ENCODE data around the gene POC5. TPM values are rescaled to one million over a fixed set of nuclear protein-coding genes. Genes with fewer than 3 reads are reported as not detected.
"Not testable (repeated sequence)": the region's sequence is repeated elsewhere in the genome, so short reads cannot be mapped to it uniquely, and the experiment has no call there.

The POC5 gene
- total and polyA plus RNA-seq, 2 experiments from 2014 or later = 4.6 to 19.2 TPM

GRCh38 chr5:75706016-75706415 lies 11.2 kb downstream of the POC5 start:
- 100% methylated on average over 1 of the region's 1 CpG for WGBS (ENCODE audit: low lambda C conversion rate, missing lambda C conversion rate)
- Histone ChIP-seq H3K27me3 (no peaks in the 10 kb centered on the region), H3K27ac (no peak overlapping the region), H3K4me1 (ENCODE audit: insufficient read depth) (no peaks in the 10 kb centered on the region), H2AFZ (no peak overlapping the region), H3K9me3 (ENCODE audit: low read depth) (no peaks in the 10 kb centered on the region), H3K36me3 (replicated peaks; ENCODE audit: insufficient read depth, low read depth) (no peaks in the 10 kb centered on the region), H3K4me2 (no peak overlapping the region), H3K4me3 (no peak overlapping the region), H3K79me2 (no peaks in the 10 kb centered on the region), H3K9me2 (replicated peaks; ENCODE audit: insufficient read depth) (no peaks in the 10 kb centered on the region), H4K20me1 (ENCODE audit: insufficient read depth, poor library complexity, severe bottlenecking) (no peaks in the 10 kb centered on the region)
- TF ChIP-seq EZH2 (IDR thresholded peaks at IDR 0.05; ENCODE audit: borderline replicate concordance) (no peak), CTCF (IDR thresholded peaks at IDR 0.05; ENCODE audit: poor library complexity) (no peak), EZH2phosphoT487 (IDR thresholded peaks at IDR 0.05; ENCODE audit: low read depth, severe bottlenecking, unreplicated experiment) (no peak)
- DNase-seq (ENCODE audit: low spot score) = no peak

- 100% methylated on average over 4 of the region's 4 CpGs for WGBS (ENCODE audit: low lambda C conversion rate, missing lambda C conversion rate)
- TF ChIP-seq CTCF (IDR thresholded peaks at IDR 0.05; ENCODE audit: poor library complexity) = no peak
- TF ChIP-seq EZH2 (IDR thresholded peaks at IDR 0.05; ENCODE audit: borderline replicate concordance) = no peak
- TF ChIP-seq EZH2phosphoT487 (IDR thresholded peaks at IDR 0.05; ENCODE audit: low read depth, severe bottlenecking, unreplicated experiment) = no peak
- Histone ChIP-seq H3K79me2 (no peaks in the 10 kb centered on the region), H3K36me3 (replicated peaks; ENCODE audit: insufficient read depth, low read depth) (no peaks in the 10 kb centered on the region), H3K27me3 (no peaks in the 10 kb centered on the region), H3K4me3 (no peak overlapping the region), H3K27ac (no peak overlapping the region), H4K20me1 (ENCODE audit: insufficient read depth, poor library complexity, severe bottlenecking) (no peaks in the 10 kb centered on the region), H3K4me1 (ENCODE audit: insufficient read depth) (no peaks in the 10 kb centered on the region), H2AFZ (no peak overlapping the region), H3K4me2 (no peak overlapping the region), H3K9me3 (ENCODE audit: low read depth) (no peaks in the 10 kb centered on the region), H3K9me2 (replicated peaks; ENCODE audit: insufficient read depth) (no peaks in the 10 kb centered on the region)
- no peak for DNase-seq (ENCODE audit: low spot score)
Measured at GRCh38 chr5:75701856-75702255, 15.4 kb downstream of the POC5 start.

- not testable (repeated sequence) for H3K4me2 ChIP-seq; H3K79me2 ChIP-seq; H3K9me3 ChIP-seq (ENCODE audit: low read depth); H3K27me3 ChIP-seq; H3K4me1 ChIP-seq (ENCODE audit: insufficient read depth); H3K4me3 ChIP-seq; H4K20me1 ChIP-seq (ENCODE audit: insufficient read depth, poor library complexity, severe bottlenecking); DNase-seq (ENCODE audit: low spot score); H2AFZ ChIP-seq; H3K36me3 ChIP-seq (replicated peaks; ENCODE audit: insufficient read depth, low read depth); H3K27ac ChIP-seq; H3K9me2 ChIP-seq (replicated peaks; ENCODE audit: insufficient read depth)
- WGBS (ENCODE audit: low lambda C conversion rate, missing lambda C conversion rate) = 89% methylated on average over 17 of the region's 22 CpGs
Measured at GRCh38 chr5:75695472-75696351, 21.5 kb downstream of the POC5 start.

GRCh38 chr5:75694781-75695180 lies 22.5 kb downstream of the POC5 start:
- Histone ChIP-seq H4K20me1 (ENCODE audit: insufficient read depth, poor library complexity, severe bottlenecking) (no peaks in the 10 kb centered on the region), H3K4me3 (no peak overlapping the region), H3K36me3 (replicated peaks; ENCODE audit: insufficient read depth, low read depth) (no peaks in the 10 kb centered on the region), H3K9me2 (replicated peaks; ENCODE audit: insufficient read depth) (no peaks in the 10 kb centered on the region), H3K79me2 (no peaks in the 10 kb centered on the region), H3K9me3 (ENCODE audit: low read depth) (no peaks in the 10 kb centered on the region), H3K27ac (no peak overlapping the region), H3K27me3 (no peaks in the 10 kb centered on the region), H3K4me2 (no peak overlapping the region), H2AFZ (no peak overlapping the region), H3K4me1 (ENCODE audit: insufficient read depth) (no peaks in the 10 kb centered on the region)
- no peak for TF ChIP-seq EZH2 (IDR thresholded peaks at IDR 0.05; ENCODE audit: borderline replicate concordance)
- TF ChIP-seq CTCF (IDR thresholded peaks at IDR 0.05; ENCODE audit: poor library complexity) = no peak
- TF ChIP-seq EZH2phosphoT487 (IDR thresholded peaks at IDR 0.05; ENCODE audit: low read depth, severe bottlenecking, unreplicated experiment) = no peak
- no peak for DNase-seq (ENCODE audit: low spot score)
- WGBS (ENCODE audit: low lambda C conversion rate, missing lambda C conversion rate) = 74% methylated on average over 1 of the region's 1 CpG

Measured in hepatocyte (in vitro differentiated cells).